AG04449 (cell line): ENCODE results near the gene EPDR1.
"Not testable (repeated sequence)": the region's sequence is repeated elsewhere in the genome, so short reads cannot be mapped to it uniquely, and the experiment has no call there.

Experiments used
- CTCF ChIA-PET: fragments of 350-600 bp; formaldehyde crosslinking; extraction: SDS; loops from one replicate; lab custom pipeline; 2021; ENCODE audit warnings: antibody characterized with exemption; lab: Yijun Ruan, JAX
- POLR2A ChIA-PET: fragments of 400-600, 350-600 bp; formaldehyde crosslinking; extraction: SDS; loops from one replicate; lab custom pipeline; 2020; ENCODE audit warnings: antibody characterized with exemption, inconsistent platforms; lab: Yijun Ruan, JAX
- DNase-seq: peaks from one replicate; pipeline ENCODE4 v3.0.0-alpha.2; 2010; ENCODE audit warnings: low read depth, low spot score
- H3K4me3 ChIP-seq: 2 replicates; pipeline ENCODE4 v1.5.1; 2011; ENCODE audit warnings: low read depth, mild to moderate bottlenecking, control low read depth, low read length
- TF ChIP-seq, protein P1 (sequence below): IDR thresholded peaks from one replicate; pipeline ENCODE4 v1.5.1; 2011; ENCODE audit warnings: mild to moderate bottlenecking, moderate library complexity, low read length, control low read depth, inconsistent platforms; ENCODE audit not compliant: insufficient read depth; ENCODE audit errors: missing control alignments

The EPDR1 gene

DNA sequence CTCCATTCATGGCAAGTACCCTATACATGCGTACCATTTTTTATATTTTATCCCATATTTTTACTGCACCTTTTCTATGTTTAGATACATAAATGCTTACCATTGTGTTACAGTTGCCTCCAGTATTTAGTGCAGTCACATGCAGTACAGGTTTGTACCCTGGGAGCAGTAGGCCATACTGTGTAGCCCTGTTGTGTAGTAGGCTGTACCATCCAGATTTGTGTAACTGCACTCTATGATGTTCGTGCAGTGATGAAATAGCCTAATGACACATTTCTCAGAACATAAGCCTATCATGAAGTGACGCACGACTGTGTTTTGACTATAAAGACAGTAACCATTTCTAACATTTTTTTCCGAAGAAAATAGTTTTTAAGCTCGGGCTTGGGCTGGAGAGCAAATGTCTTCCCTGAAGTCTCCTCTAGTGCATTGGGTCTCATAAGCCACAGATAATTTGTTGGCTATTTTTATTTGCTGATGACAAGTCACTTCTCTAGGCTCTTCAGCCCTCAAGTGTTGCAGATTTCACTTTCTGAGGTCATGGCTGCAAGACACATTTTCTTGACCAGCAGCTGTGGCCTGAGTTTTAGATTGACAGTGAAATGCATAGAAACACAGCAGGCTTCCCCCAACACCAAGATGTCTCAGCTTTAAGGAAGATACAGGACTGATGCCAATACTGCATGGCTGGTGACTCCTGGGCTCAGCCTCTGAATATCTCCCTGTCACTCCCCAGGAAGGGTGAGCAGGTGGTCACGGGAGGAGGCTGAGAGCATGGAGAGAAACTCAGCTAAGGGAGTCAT, 26.9 kb downstream of the EPDR1 start:
- CTCF ChIA-PET, result no interaction called here
- H3K4me3 ChIP-seq, result no peak overlapping the region
- POLR2A ChIA-PET, result no interaction called here
- no peak for DNase-seq
- TF ChIP-seq, protein P1, sequence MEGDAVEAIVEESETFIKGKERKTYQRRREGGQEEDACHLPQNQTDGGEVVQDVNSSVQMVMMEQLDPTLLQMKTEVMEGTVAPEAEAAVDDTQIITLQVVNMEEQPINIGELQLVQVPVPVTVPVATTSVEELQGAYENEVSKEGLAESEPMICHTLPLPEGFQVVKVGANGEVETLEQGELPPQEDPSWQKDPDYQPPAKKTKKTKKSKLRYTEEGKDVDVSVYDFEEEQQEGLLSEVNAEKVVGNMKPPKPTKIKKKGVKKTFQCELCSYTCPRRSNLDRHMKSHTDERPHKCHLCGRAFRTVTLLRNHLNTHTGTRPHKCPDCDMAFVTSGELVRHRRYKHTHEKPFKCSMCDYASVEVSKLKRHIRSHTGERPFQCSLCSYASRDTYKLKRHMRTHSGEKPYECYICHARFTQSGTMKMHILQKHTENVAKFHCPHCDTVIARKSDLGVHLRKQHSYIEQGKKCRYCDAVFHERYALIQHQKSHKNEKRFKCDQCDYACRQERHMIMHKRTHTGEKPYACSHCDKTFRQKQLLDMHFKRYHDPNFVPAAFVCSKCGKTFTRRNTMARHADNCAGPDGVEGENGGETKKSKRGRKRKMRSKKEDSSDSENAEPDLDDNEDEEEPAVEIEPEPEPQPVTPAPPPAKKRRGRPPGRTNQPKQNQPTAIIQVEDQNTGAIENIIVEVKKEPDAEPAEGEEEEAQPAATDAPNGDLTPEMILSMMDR, result no peak

DNA sequence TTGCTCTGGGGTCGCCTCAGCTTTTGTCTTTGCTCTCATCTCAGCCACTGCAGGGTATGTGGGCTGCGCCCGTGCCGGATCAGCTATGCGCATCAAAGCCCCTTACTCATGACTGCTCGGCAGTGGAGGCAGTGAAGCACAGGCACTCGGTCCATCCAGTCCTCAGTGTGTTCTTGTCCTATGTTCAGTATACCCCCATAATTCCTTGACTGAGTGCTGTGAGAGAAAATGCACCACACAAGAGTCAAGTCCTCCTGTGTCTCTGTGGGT, 27.4 kb downstream of the EPDR1 start:
- ChIA-PET CTCF (no interaction called here), POLR2A (no interaction called here)
- TF ChIP-seq, protein P1, result no peak
- DNase-seq, result no peak
- H3K4me3 ChIP-seq, result no peak overlapping the region

DNA sequence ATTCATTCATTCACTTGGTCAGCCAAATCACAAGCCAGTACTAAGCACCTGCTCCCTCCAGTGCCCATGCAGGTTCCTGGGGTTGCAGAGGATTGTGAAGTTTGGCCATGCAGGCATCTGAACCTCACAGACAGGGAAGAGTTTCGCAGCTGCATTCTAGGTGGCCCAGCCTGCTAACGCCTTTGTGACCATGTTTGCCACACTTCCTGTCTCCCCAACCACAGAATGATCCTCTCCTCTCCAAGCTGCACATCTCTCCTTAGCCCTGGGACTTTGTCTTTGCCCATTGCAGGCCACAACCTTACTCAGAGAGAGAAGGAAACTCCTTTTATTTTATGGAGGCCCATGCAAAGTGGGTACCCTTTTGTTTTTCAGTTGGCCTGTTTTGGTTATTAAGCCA, 31.8 kb downstream of the EPDR1 start:
- H3K4me3 ChIP-seq, result no peak overlapping the region
- ChIA-PET CTCF (no interaction called here), POLR2A (no interaction called here)
- DNase-seq, result no peak
- TF ChIP-seq, protein P1, result no peak

DNA sequence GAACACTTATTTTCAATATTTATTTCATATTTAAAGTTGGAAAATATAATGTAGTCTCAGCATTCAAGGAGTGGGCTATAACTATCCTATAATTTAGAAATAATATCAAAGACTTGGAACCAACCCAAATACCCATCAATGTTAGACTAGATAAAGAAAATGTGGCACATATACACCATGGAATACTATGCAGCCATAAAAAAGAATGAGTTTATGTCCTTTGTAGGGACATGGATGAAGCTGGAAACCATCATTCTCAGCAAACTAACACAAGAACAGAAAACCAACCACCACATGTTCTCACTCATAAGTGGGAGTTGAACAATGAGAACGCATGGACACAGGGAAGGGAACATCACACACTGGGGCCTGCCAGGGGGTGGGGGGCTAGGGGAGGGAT, 33.8 kb downstream of the EPDR1 start:
- POLR2A ChIA-PET, H3K4me3 ChIP-seq, CTCF ChIA-PET, DNase-seq: not testable (repeated sequence)

DNA sequence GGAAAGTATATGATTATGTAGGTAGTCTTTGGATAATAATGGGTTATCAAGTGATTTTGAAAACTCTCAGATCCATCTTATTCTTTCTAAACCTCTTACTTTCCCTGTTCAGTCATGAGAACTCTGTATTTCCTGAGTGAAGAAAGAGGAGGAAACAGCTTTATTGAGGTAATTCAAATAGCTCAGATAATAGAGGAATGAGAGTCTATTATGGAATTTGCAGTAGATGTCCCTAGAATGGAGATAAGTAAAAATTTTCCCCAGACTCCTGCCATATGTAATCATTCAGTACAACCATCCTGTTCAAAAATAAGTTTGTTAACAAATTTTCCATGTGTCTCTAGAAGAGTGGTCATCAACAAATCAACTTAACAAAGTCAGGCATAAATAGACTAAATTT, 36.4 kb downstream of the EPDR1 start:
- ChIA-PET POLR2A (no interaction called here), CTCF (no interaction called here)
- no peak overlapping the region for H3K4me3 ChIP-seq
- DNase-seq, result no peak
- TF ChIP-seq, protein P1, result no peak

DNA sequence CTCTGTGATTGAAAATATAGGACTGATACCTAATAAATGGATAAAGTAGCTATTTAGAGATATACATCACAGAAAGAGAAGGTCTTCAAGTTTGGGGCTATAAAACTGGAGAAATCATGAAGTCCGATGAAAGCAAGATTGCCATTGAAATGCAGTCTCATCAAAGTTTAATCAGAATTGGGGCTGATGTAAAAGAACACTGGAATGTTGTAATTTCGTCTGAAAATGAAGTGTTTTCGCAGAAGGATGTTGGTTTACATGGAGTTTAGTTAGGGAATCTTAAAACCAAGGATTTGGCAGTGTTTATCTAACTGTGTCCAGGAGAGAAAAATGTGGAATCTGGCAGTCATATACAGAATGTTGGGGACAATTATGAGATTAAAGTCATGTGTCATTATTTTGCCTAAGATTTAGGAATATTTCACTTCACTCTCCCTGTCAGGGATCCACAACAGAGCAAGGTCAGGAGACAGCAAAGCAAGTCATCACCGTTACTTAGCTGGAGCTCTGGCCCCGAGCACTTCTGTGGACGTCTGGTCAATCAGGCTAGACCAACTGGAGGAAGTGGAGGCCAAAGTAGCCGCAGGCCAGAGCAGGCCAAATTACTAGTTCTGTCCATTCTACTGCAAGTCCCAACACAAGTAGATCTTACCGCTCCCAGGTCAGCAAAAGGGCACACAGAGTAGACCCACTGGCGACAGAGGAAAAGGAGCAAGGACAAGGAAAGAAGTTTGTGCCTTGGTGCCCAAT, 37.0 kb downstream of the EPDR1 start:
- POLR2A ChIA-PET, result no interaction called here
- H3K4me3 ChIP-seq, result no peak overlapping the region
- DNase-seq, result no peak
- CTCF ChIA-PET, result no interaction called here
- TF ChIP-seq, protein P1, result no peak
